ENCODE results near the gene HYAL1. TPM values are rescaled to one million over a fixed set of nuclear protein-coding genes. Genes with fewer than 3 reads are reported as not detected.

The HYAL1 gene
- total RNA-seq, 1 donor from 2014 or later = 78.8 TPM

GRCh38 chr3:50347187-50347813 lies 43.9 kb upstream of the HYAL1 start:
- peak; percentile 8 for ATAC-seq
- DNase-seq = peak; percentile 85
- intact Hi-C loops (cut with DNase I) = no loop called here
- peak; percentile 60 for TF ChIP-seq CTCF (IDR thresholded peaks at IDR 0.05)
- H3K9me3 ChIP-seq = no peaks in the 10 kb centered on the region
- H3K4me3 ChIP-seq = no peak overlapping the region
- peaks cover 35% of the 10 kb centered on the region for H3K4me1 ChIP-seq
- no peak overlapping the region for H3K27ac ChIP-seq
- peaks cover 20% of the 10 kb centered on the region for H3K36me3 ChIP-seq
- H3K27me3 ChIP-seq = no peaks in the 10 kb centered on the region

- peak; percentile 88 for DNase-seq
- Histone ChIP-seq H3K9me3 (no peaks in the 10 kb centered on the region), H3K27me3 (no peaks in the 10 kb centered on the region), H3K4me3 (peak within 1 kb of the TSS; percentile 39), H3K27ac (peak within 1 kb of the TSS; percentile 39), H3K4me1 (peaks cover 36% of the 10 kb centered on the region), H3K36me3 (peaks cover 20% of the 10 kb centered on the region)
- no peak for TF ChIP-seq CTCF (IDR thresholded peaks at IDR 0.05)
- intact Hi-C loops (cut with DNase I) = no loop called here
- peak; percentile 48 for ATAC-seq
These were observed 42.3 kb upstream of the HYAL1 start, which contains the start of gene ZMYND10 for GRCh38 chr3:50345586-50346234. ZMYND10 (minus strand) TSS chr3:50345732; CDS start chr3:50345579, 153 bp downstream.

- H3K27me3 ChIP-seq = no peaks in the 10 kb centered on the region
- H3K36me3 ChIP-seq = peaks cover 20% of the 10 kb centered on the region
- H3K4me3 ChIP-seq = peak overlapping the region; percentile 39
- H3K9me3 ChIP-seq = no peaks in the 10 kb centered on the region
- no peak for TF ChIP-seq CTCF (IDR thresholded peaks at IDR 0.05)
- ATAC-seq (no peak), DNase-seq (no peak)
- H3K4me1 ChIP-seq = peaks cover 36% of the 10 kb centered on the region
- H3K27ac ChIP-seq = no peak overlapping the region
- intact Hi-C loops (cut with DNase I) = no loop called here
These were observed 41.6 kb upstream of the HYAL1 start for GRCh38 chr3:50345008-50345407.

GRCh38 chr3:50342813-50343633 lies 39.6 kb upstream of the HYAL1 start:
- no peak for ATAC-seq
- no peak for DNase-seq
- Histone ChIP-seq H3K27ac (no peak overlapping the region), H3K9me3 (no peaks in the 10 kb centered on the region), H3K36me3 (peaks cover 7% of the 10 kb centered on the region), H3K4me1 (peaks cover 41% of the 10 kb centered on the region), H3K4me3 (no peak overlapping the region), H3K27me3 (no peaks in the 10 kb centered on the region)
- no peak for TF ChIP-seq CTCF (IDR thresholded peaks at IDR 0.05)
- intact Hi-C loops (cut with DNase I) = no loop called here

GRCh38 chr3:50341996-50342650 lies 38.7 kb upstream of the HYAL1 start:
- Histone ChIP-seq H3K36me3 (no peaks in the 10 kb centered on the region), H3K27me3 (no peaks in the 10 kb centered on the region), H3K27ac (no peak overlapping the region), H3K4me1 (peaks cover 43% of the 10 kb centered on the region), H3K4me3 (no peak overlapping the region), H3K9me3 (no peaks in the 10 kb centered on the region)
- DNase-seq = no peak
- intact Hi-C loops (cut with DNase I) = no loop called here
- no peak for ATAC-seq
- no peak for TF ChIP-seq CTCF (IDR thresholded peaks at IDR 0.05)

Data from upper lobe of right lung (tissue), 1 donor.